GM15510 (cell line): ENCODE measurements around the gene CXCL17.

Experiments used
- POLR2A ChIP-seq: IDR thresholded peaks from 3 replicates; pipeline ENCODE4 v1.6.1; 2011; ENCODE audit warnings: borderline replicate concordance; ENCODE audit not compliant: insufficient read length; ENCODE audit errors: extremely low read depth

Gene CXCL17

GRCh38 chr19:42440357-42441048 is 2.2 kb downstream of the CXCL17 start:
- no peak for TF ChIP-seq POLR2A

DNA sequence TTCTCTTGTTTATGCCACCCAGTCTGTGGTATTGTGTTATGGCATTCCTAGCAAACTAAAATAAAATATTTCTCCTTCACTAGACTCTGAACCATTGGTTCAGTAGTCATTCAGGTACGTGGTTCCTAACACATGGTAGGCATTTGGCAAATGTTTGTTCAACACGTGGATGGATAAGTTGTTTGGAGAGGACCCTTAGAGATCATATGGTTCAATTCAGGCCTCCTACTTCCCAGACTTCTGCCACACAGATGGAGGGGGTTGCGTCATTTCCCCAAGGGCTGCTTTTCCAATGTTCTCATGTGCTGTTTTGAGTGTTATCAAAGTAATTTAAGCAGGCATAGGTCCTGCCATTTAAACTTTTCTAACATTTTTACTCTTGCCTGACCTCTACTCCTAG is 6.7 kb downstream of the CXCL17 start:
- no peak for TF ChIP-seq POLR2A

DNA sequence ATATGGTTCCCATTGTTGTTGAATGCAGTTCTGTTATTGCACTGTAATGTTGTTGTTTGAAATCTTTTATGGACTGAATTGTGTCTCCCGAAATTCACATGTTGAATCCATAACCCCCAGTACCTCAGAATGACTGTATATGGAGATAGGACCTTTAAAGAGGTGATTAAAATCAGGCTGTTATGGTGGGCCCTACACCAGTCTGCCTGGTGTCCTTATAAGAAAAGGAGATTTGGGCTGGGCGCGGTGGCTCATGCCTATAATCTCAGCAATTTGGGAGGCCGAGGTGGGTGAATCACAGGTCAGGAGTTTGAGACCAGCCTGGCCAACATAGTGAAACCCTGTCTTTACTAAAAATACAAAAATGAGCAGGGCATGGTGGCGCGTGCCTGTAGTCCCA is 7.4 kb downstream of the CXCL17 start:
- no peak for TF ChIP-seq POLR2A

DNA sequence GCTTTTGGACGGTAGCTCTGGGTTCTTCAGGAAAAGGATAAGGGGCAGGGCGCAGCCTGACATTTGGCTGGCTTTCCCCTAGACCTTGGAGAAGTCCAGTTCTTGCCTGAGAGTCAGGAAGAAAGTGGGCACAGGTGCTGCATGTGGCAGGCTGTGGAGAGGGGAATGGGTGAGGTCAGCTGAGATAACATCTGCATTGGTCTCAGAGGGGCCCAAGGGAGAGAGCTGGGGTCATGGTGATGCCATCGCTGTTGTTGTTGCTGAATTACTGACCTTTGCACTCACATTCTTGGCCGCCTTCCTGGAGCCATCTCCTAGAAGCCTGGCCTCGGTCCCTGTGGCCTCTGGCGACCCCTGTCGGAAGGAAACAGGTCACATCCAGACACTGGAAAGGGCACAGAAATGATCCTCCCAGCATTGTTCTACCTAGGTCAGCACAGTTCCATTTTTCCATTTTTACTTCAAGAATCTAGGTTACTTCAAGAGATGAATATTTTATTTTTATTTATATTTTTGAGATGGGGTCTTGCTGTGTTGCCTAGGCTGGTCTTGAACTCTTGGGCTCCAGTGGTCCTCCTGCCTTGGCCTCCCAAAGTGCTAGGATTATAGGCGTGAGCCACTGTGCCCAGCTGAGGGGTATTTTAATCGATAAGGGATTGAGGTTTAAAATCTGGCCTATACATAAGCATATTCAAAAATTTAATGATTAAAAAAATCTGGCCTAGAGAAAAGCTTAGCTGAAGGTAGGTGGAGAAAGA is 9.1 kb downstream of the CXCL17 start:
- no peak for TF ChIP-seq POLR2A

- no peak for TF ChIP-seq POLR2A
Measured at GRCh38 chr19:42431486-42431885, 11.3 kb downstream of the CXCL17 start.

- TF ChIP-seq POLR2A, result no peak
Measured at GRCh38 chr19:42428676-42429075, 14.1 kb downstream of the CXCL17 start.

GRCh38 chr19:42427313-42427712 is 15.4 kb downstream of the CXCL17 start, which contains the start of gene LIPE:
Gene LIPE (minus strand): TSS chr19:42427388. CDS start chr19:42427149, 239 bp downstream.
- TF ChIP-seq POLR2A, result no peak

GRCh38 chr19:42426643-42427042 is 16.1 kb downstream of the CXCL17 start:
- no peak for TF ChIP-seq POLR2A

GRCh38 chr19:42424712-42425131 is 18.0 kb downstream of the CXCL17 start:
- TF ChIP-seq POLR2A, result no peak

DNA sequence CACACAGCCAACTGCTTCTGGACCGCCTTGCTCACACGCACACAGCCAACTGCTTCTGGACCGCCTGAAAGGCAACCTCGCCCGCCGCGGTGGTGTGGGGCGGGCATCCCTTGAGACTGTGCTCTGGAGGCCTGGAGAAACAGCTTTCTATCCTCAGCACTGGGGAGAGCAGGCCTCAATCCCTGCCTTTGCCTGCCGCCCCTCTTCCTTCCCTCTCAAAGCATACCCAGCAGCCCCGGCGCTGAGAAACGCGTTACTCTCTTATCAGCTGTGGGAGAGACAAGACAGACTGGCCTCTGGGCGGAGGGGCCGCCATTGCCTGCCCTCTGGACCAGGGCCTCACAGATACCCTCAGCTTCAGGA is 18.4 kb downstream of the CXCL17 start:
- no peak for TF ChIP-seq POLR2A

GRCh38 chr19:42423462-42424344 is 19.0 kb downstream of the CXCL17 start:
- peak; percentile 26 for TF ChIP-seq POLR2A

DNA sequence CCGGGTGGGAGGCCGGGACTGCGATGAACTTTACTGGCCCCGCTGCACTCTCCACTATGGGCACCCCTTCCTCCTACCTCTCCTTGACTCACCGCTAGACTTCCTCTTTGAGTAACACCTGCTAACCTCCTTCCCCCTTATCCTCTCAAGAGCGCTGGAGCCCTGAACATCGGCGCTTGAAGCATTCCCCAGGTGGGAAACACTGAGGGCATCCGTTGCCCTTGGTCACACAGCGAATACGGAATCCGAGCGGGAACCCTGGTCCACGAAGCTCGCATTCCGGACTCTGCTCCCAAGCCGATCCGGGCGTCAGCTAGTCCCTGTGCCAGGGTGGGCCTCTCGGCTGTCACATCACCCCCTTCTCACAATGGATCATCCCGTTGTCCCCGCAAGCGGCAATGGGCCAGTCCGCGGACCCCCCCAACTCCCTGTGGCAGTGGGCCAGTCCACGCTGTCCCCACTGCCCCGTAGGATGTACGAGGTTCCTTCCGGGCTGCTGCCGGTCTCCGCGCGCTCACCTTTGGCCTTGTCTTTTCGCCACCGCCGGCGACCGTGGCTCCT is 19.8 kb downstream of the CXCL17 start:
- no peak for TF ChIP-seq POLR2A

- no peak for TF ChIP-seq POLR2A
Measured at GRCh38 chr19:42422092-42422900, 20.4 kb downstream of the CXCL17 start.

DNA sequence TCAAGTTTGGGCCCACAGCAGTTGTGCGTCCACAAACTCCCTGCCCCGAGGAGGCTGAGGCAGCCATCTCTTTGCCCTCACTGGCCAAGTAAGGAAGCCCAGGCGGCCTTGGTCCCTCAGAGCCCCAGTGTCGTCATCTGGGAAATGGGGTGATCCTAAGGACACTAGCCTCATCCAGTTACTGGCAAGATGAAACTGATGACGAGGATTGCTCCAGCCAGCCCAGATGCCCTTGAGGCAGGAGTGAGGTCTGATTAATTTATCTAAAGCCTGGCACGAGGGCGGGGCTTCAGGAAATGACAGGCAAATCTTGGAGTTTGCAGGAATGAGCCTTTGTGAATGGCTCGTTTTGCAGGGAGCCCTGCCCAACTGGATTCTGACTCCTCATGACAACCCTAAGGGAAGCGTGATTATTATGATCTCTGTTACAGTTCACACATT is 21.1 kb downstream of the CXCL17 start:
- no peak for TF ChIP-seq POLR2A
